Measurements from ENCODE around the gene FAH.

DNA sequence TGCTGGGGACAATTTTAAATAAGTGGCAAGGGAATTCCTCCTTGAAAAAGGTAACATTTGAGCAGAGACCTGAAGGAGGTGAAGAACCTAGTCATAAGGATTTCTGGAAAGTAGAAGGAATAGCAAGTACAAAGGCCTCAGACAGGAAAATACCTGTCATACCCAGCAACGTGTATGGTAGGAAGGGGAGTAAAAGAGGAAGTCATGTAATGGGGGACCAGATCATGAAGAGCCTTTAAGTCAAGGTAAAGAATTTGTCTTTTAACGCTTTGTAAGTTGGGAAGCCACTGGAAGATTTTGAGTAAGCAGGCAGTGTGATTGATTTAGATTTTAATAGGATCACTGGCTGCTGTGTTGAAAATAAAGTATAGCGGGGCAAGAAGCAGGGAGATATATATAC lies 43.4 kb upstream of the FAH start:
- TF ChIP-seq, protein P1, sequence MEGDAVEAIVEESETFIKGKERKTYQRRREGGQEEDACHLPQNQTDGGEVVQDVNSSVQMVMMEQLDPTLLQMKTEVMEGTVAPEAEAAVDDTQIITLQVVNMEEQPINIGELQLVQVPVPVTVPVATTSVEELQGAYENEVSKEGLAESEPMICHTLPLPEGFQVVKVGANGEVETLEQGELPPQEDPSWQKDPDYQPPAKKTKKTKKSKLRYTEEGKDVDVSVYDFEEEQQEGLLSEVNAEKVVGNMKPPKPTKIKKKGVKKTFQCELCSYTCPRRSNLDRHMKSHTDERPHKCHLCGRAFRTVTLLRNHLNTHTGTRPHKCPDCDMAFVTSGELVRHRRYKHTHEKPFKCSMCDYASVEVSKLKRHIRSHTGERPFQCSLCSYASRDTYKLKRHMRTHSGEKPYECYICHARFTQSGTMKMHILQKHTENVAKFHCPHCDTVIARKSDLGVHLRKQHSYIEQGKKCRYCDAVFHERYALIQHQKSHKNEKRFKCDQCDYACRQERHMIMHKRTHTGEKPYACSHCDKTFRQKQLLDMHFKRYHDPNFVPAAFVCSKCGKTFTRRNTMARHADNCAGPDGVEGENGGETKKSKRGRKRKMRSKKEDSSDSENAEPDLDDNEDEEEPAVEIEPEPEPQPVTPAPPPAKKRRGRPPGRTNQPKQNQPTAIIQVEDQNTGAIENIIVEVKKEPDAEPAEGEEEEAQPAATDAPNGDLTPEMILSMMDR (IDR thresholded peaks at IDR 0.05), result no peak
- TF ChIP-seq POLR2AphosphoS5 (IDR thresholded peaks at IDR 0.05), result no peak
- TF ChIP-seq POLR2A (IDR thresholded peaks at IDR 0.05), result no peak
